Fibroblast of gingiva (primary cell): ENCODE data around the gene HLA-DOA.
A peak's percentile ranks its signal among the peaks of the same experiment; 100 is the strongest.

Source experiments
- DNase-seq: peaks from one replicate; pipeline ENCODE4 v3.0.0-alpha.2; 2011; ENCODE audit warnings: low read depth

Gene HLA-DOA

DNA sequence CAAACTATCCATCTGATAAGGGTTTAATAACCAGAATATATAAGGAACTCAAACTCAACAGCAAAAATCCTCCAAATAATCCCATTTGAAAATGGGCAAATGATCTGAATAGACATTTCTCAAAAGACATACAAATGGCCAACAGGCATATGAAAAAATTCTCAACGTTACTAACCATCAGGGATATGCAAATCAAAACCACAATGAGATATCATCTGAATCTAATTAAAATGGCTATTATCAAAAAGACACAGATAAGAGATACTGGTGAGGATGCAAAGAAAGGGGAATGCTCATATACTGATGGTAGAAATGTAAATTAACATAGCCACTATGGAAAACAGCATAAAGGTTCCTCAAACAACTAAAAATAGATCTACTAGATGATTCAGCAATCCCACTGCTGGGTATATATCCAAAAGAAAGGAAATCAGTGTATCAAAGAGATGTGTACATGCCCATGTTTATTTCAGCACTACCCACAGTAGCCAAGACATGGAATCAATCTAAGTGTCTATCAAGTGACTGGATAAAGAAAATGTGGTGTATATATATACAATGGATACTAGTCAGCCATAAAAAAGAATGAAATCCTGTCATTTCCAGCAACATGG lies 47.1 kb downstream of the HLA-DOA start:
- peak; percentile 23 for DNase-seq

DNA sequence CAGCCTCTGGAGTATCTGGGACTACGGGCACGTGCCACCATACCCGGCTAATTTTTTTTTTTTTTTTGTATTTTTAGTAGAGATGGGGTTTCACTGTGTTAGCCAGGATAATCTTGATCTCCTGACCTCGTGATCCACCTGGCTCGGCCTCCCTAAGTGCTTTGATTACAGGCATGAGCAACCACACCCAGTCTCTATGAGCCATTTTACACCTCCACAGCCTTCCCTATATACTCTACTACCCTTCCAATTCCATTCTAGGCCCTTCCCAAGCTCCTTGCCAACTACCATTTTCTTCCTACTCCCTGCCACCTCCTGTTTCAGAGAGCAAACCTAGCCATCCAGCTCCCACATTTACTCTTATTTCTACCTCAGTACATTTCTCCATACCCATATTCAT lies 48.8 kb downstream of the HLA-DOA start:
- DNase-seq, result no peak

DNA sequence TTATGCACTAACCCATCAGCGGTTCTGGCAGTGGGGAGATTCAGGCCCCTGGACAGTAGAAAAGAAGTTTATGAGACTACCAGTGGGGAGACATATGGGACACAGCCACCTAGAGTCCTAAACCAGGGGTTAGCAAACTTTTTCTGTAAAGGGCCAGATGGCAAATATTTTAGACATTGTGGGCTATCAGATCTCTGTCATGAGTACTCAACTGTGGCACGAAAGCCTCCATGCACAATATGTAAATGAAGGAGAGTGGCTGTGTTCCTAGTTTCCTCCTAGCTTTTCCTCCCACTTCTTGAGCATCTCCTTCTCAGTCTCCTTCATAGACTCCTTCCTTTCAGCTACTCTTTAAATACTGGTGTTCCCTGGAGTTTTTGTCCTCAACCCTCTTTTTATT lies 53.2 kb downstream of the HLA-DOA start:
- no peak for DNase-seq

DNA sequence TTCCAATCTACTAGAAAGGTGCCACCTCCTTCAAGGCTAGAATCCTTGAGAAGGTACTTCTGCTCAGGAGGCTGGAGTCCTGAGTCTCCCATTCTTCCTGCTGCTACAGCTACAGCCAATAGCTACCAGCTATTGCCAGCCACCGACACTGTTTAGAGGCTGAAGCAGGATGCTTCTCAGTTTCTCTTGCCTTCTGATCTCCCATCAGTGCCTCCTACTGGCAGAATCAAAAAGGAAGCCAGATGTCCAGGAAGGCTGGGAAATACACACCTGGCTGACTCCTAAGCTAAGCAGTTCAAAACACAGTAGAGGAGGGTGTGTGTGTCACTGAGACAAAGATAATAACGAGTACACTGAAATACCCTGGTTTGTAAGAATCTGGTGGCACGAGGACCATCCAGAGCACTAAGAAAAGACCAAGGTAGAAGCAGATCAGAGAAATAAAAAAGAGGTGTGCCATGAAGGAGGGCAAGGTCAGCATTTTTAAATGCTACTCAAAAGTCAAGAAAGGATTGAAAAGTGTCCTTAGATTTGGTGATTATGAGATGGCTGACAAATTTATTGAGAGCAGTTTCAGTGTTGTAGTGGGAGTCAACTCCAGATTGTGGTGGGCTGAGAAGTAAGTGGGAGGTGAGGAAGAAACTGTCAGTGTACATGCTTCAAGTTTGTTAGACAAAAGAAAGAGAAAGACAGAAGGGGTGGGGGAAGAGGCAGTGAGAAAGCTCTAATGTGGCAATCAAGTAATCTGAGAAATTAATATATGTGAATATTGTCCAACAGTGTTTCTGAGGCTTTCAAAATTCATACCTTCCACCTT lies 54.2 kb downstream of the HLA-DOA start:
- no peak for DNase-seq

DNA sequence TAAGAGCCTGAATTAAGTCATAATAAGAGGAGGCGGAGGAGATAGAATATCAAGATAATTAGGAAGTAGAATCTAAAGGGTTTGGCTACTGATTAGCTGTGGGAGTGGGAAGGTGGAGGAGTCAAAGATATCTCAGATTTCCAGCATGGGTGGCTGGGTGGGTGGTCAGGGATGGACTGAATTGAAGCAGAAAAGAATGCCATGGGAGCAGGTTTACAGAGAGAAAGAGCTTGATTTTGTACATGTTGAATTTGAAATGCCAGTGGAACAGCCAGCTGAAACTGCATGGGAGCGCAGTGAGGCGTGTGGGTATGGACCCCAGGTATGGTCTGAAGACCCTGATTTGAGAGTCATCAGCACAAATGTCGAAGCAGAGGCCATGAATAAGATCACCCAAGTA lies 55.1 kb downstream of the HLA-DOA start:
- no peak for DNase-seq
